Ascending aorta (tissue), 2 donors: Measurements from ENCODE around the gene AMIGO3. TPM values are rescaled to one million over a fixed set of nuclear protein-coding genes. Genes with fewer than 3 reads are reported as not detected.

ENCODE experiments used
- DNase-seq, 2 donors: peaks; one replicate each; pipeline ENCODE4 v3.0.0-alpha.2; 2019; ENCODE audit warnings: low spot score in 2 of 2
- H3K27ac ChIP-seq, 2 donors: fragments of 200-600 bp; sonication (generic); one replicate each; pipeline ENCODE4 v1.5.1; 2016 to 2017; ENCODE audit warnings: mild to moderate bottlenecking in 1 of 2
- H3K27me3 ChIP-seq: fragments of 200-600 bp; sonication (generic); one replicate; pipeline ENCODE4 v1.5.1; 2017
- H3K36me3 ChIP-seq, 2 donors: fragments of 200-600 bp; sonication (generic); one replicate each; pipeline ENCODE4 v1.5.1; 2016
- H3K4me1 ChIP-seq, 2 donors: fragments of 200-600 bp; sonication (generic); one replicate each; pipeline ENCODE4 v1.5.1; 2016 to 2017; ENCODE audit warnings: mild to moderate bottlenecking in 1 of 2
- H3K4me3 ChIP-seq, 2 donors: fragments of 200-600 bp; sonication (generic); one replicate each; pipeline ENCODE4 v1.5.1; 2016 to 2017; ENCODE audit warnings: mild to moderate bottlenecking in 1 of 2
- H3K9me3 ChIP-seq, 2 donors: fragments of 200-600 bp; sonication (generic); one replicate each; pipeline ENCODE4 v1.5.1; 2016
- intact Hi-C: fragments of 100-400 bp; cut with DNase I; formaldehyde crosslinking; loops from one replicate; pipeline ENCODE4 v1.15.1; 2023
- total RNA-seq: library from RNA; depleted of rRNA; stranded (reverse); fragments of >200 nt; gene quantifications from one replicate; pipeline ENCODE4 v1.1.0, GENCODE V29; 2016
- TF ChIP-seq, protein P1 (sequence below), 3 experiments: fragments of 200-600 bp in 2 of 3; fragments of 450-650 bp in 1 of 3; sonication (generic) in 2 of 3; IDR thresholded peaks; one replicate each; pipeline ENCODE4 v1.5.1; 2016 to 2019; ENCODE audit warnings: antibody characterized with exemption in 3 of 3, mild to moderate bottlenecking in 1 of 3, moderate library complexity in 1 of 3

Gene AMIGO3
- total RNA-seq, 1 donor from 2014 or later, result 0.43 TPM

- intact Hi-C loops, result no loop called here
- Histone ChIP-seq H3K4me3 (no peak overlapping the region), H3K27ac (no peak overlapping the region), H3K36me3 (peaks cover 51 to 55% of the 10 kb centered on the region in 2 donors), H3K9me3 (no peaks in the 10 kb centered on the region), H3K27me3 (no peaks in the 10 kb centered on the region), H3K4me1 (peaks cover 0 to 6% of the 10 kb centered on the region in 2 donors)
- TF ChIP-seq, protein P1, sequence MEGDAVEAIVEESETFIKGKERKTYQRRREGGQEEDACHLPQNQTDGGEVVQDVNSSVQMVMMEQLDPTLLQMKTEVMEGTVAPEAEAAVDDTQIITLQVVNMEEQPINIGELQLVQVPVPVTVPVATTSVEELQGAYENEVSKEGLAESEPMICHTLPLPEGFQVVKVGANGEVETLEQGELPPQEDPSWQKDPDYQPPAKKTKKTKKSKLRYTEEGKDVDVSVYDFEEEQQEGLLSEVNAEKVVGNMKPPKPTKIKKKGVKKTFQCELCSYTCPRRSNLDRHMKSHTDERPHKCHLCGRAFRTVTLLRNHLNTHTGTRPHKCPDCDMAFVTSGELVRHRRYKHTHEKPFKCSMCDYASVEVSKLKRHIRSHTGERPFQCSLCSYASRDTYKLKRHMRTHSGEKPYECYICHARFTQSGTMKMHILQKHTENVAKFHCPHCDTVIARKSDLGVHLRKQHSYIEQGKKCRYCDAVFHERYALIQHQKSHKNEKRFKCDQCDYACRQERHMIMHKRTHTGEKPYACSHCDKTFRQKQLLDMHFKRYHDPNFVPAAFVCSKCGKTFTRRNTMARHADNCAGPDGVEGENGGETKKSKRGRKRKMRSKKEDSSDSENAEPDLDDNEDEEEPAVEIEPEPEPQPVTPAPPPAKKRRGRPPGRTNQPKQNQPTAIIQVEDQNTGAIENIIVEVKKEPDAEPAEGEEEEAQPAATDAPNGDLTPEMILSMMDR (IDR thresholded peaks at IDR 0.05), result no peak
- no peak for DNase-seq
Measured at GRCh38 chr3:49683162-49683561, 36.3 kb downstream of the AMIGO3 start.

GRCh38 chr3:49681543-49681942 is 37.9 kb downstream of the AMIGO3 start:
- intact Hi-C loops, result no loop called here
- DNase-seq, result no peak
- H3K4me3 ChIP-seq, result no peak overlapping the region
- H3K27me3 ChIP-seq, result no peaks in the 10 kb centered on the region
- peaks cover 65 to 72% of the 10 kb centered on the region in 2 donors for H3K36me3 ChIP-seq
- TF ChIP-seq, protein P1 (IDR thresholded peaks at IDR 0.05), result no peak
- H3K27ac ChIP-seq, result no peak overlapping the region
- peaks cover 0 to 3% of the 10 kb centered on the region in 2 donors for H3K4me1 ChIP-seq
- H3K9me3 ChIP-seq, result no peaks in the 10 kb centered on the region

- H3K36me3 ChIP-seq, result peaks cover 68 to 75% of the 10 kb centered on the region in 2 donors
- intact Hi-C loops, result no loop called here
- H3K4me3 ChIP-seq, result no peak overlapping the region
- H3K27ac ChIP-seq, result no peak overlapping the region
- no peaks in the 10 kb centered on the region for H3K9me3 ChIP-seq
- no peak for DNase-seq
- TF ChIP-seq, protein P1 (IDR thresholded peaks at IDR 0.05), result no peak
- no peaks in the 10 kb centered on the region for H3K27me3 ChIP-seq
- peaks cover 0 to under 1% of the 10 kb centered on the region in 2 donors for H3K4me1 ChIP-seq
Measured at GRCh38 chr3:49681232-49681522, 38.3 kb downstream of the AMIGO3 start.

- H3K36me3 ChIP-seq, result peaks cover 72 to 80% of the 10 kb centered on the region in 2 donors
- no peak for DNase-seq
- intact Hi-C loops, result no loop called here
- no peaks in the 10 kb centered on the region for H3K9me3 ChIP-seq
- H3K4me1 ChIP-seq, result peaks cover 0 to under 1% of the 10 kb centered on the region in 2 donors
- no peaks in the 10 kb centered on the region for H3K27me3 ChIP-seq
- no peak overlapping the region for H3K4me3 ChIP-seq
- TF ChIP-seq, protein P1 (IDR thresholded peaks at IDR 0.05), result no peak
- no peak overlapping the region for H3K27ac ChIP-seq
Measured at GRCh38 chr3:49680493-49681231, 38.8 kb downstream of the AMIGO3 start.

GRCh38 chr3:49675912-49676311 is 43.6 kb downstream of the AMIGO3 start:
- H3K27ac ChIP-seq, result no peak overlapping the region
- peaks cover 0 to 17% of the 10 kb centered on the region in 2 donors for H3K4me1 ChIP-seq
- no peak overlapping the region for H3K4me3 ChIP-seq
- H3K9me3 ChIP-seq, result no peaks in the 10 kb centered on the region
- TF ChIP-seq, protein P1 (IDR thresholded peaks at IDR 0.05), result no peak
- intact Hi-C loops, result no loop called here
- peaks cover 46 to 55% of the 10 kb centered on the region in 2 donors for H3K36me3 ChIP-seq
- H3K27me3 ChIP-seq, result no peaks in the 10 kb centered on the region
- no peak for DNase-seq
